Spleen (tissue), 11 donors: ENCODE measurements around the gene MYO5A. TPM values are rescaled to one million over a fixed set of nuclear protein-coding genes. Genes with fewer than 3 reads are reported as not detected.

Experiments used
- DNase-seq: peaks from one replicate; pipeline ENCODE4 v3.0.0-alpha.2; 2020
- H3K27ac ChIP-seq, 8 donors: fragments of 200-600 bp; sonication (generic) in 7 of 8; 1 replicate in 4 of 8; 2 replicates in 4 of 8; pipeline versions ENCODE4 v1.5.0 to v1.8.0; 2016 to 2021; ENCODE audit warnings: inconsistent platforms in 4 of 8, mild to moderate bottlenecking in 4 of 8, moderate library complexity in 1 of 8
- H3K27me3 ChIP-seq, 7 donors: fragments of 200-600 bp; sonication (generic) in 6 of 7; replicated peaks in 1 of 7; 1 replicate in 4 of 7; 2 replicates in 3 of 7; pipeline versions ENCODE4 v1.5.0 to v1.8.0; 2016 to 2021; ENCODE audit warnings: inconsistent platforms in 3 of 7, mild to moderate bottlenecking in 1 of 7
- H3K36me3 ChIP-seq, 6 donors: fragments of 200-600 bp; sonication (generic) in 5 of 6; 1 replicate in 4 of 6; 2 replicates in 2 of 6; pipeline versions ENCODE4 v1.5.0 to v1.8.0; 2016 to 2021; ENCODE audit warnings: inconsistent platforms in 2 of 6
- H3K4me1 ChIP-seq, 6 donors: fragments of 200-600 bp; sonication (generic) in 5 of 6; 1 replicate in 3 of 6; 2 replicates in 3 of 6; pipeline versions ENCODE4 v1.5.0 to v1.8.0; 2016 to 2021; ENCODE audit warnings: inconsistent platforms in 3 of 6
- H3K4me3 ChIP-seq, 8 donors: fragments of 200-600 bp; sonication (generic) in 7 of 8; 1 replicate in 4 of 8; 2 replicates in 4 of 8; pipeline versions ENCODE4 v1.5.0 to v1.8.0; 2016 to 2021; ENCODE audit warnings: inconsistent platforms in 4 of 8, mild to moderate bottlenecking in 4 of 8, moderate library complexity in 2 of 8
- H3K9me3 ChIP-seq, 8 donors: fragments of 200-600 bp; sonication (generic) in 7 of 8; 1 replicate in 4 of 8; 2 replicates in 4 of 8; pipeline versions ENCODE4 v1.5.0 to v1.8.0; 2016 to 2021; ENCODE audit warnings: inconsistent platforms in 4 of 8
- CTCF ChIP-seq, 11 experiments: fragments of 200-600 bp in 7 of 11; fragments of 450-650 bp in 4 of 11; sonication (generic) in 4 of 11; IDR thresholded peaks in 8 of 11; conservative IDR thresholded peaks in 3 of 11; 1 replicate in 7 of 11; 2 replicates in 4 of 11; pipeline versions ENCODE4 v1.4.0 to v1.8.0; 2016 to 2021; ENCODE audit warnings: antibody characterized with exemption in 11 of 11, inconsistent platforms in 4 of 11, mild to moderate bottlenecking in 1 of 11
- POLR2A ChIP-seq, 3 donors: fragments of 450-650 bp; IDR thresholded peaks; one replicate each; pipeline ENCODE4 v1.5.1; 2017; ENCODE audit warnings: antibody characterized with exemption in 3 of 3, mild to moderate bottlenecking in 1 of 3
- POLR2AphosphoS5 ChIP-seq, 3 donors: sonication (generic); formaldehyde crosslinking; IDR thresholded peaks; one replicate each; pipeline ENCODE4 v1.5.1; 2017; ENCODE audit warnings: antibody characterized with exemption in 3 of 3
- WGBS, 5 donors: extraction: QIAGEN DNeasy Blood & Tissue Kit in 3 of 5; methylation state at CpG; one replicate each; pipeline versions ENCODE4 v1.1.5 to v1.1.7; 2013 to 2018; 5-methylcytosine and 5-hydroxymethylcytosine counted together
- intact Hi-C: fragments of 100-400 bp; cut with DNase I; formaldehyde crosslinking; loops from one replicate; pipeline ENCODE4 v1.15.0; 2023; ENCODE audit warnings: low total_unique reads
- polyA plus RNA-seq, 3 donors: library from polyadenylated mRNA; stranded (reverse); fragments of 200-250 nt; gene quantifications; one replicate each; pipeline ENCODE4 v1.2.1, GENCODE V29; 2013
- total RNA-seq, 7 donors: library from RNA; depleted of rRNA in 3 of 7; stranded (reverse); fragments of >200 nt in 3 of 7; fragmentation: NEBNext Ultra II Directional in 4 of 7; extraction: Animal tissue kit (Norgen Biotek cat#: 25700) in 4 of 7; gene quantifications; one replicate each; pipeline versions ENCODE4 v1.1.0 to v1.2.1, GENCODE V29; 2016 to 2021
- donor health status: healthy with polysubstance abuse.
- donor health status: DM: no; HTN: no; CAD: no; lungs with moderate emphysema.
- donor health status: DM: no; HTN: no; CAD: no.
- donor health status: Bipolar disorder and iron deficiency.
- donor health status: healthy.
- donor health status: DM: no; HTN: no; CAD: no.
- donor health status: DM: yes; HTN: yes; CAD: no.

MYO5A gene
- total and polyA plus RNA-seq, 10 donors, result 4.7 to 48.3 (median 35.4) TPM

- no peaks in the 10 kb centered on the region for H3K36me3 ChIP-seq
- peaks cover 0 to 75% (median 12%) of the 10 kb centered on the region in 6 donors for H3K4me1 ChIP-seq
- H3K9me3 ChIP-seq, result no peaks in the 10 kb centered on the region
- H3K4me3 ChIP-seq, result no peak overlapping the region
- WGBS, 5 donors, result 75 to 87% (median 79%) methylated on average over 3 of the region's 3 CpGs
- TF ChIP-seq POLR2AphosphoS5 (IDR thresholded peaks at IDR 0.05) (no peak), POLR2A (IDR thresholded peaks at IDR 0.05) (no peak), CTCF (IDR thresholded peaks at IDR 0.05 in 8 of 11, conservative IDR thresholded peaks at IDR 0.05 in 3 of 11) (no peak)
- H3K27me3 ChIP-seq, result no peaks in the 10 kb centered on the region
- intact Hi-C loops, result no loop called here
- H3K27ac ChIP-seq, result no peak overlapping the region
- DNase-seq, result no peak
Measured at GRCh38 chr15:52509500-52510245, 19.0 kb downstream of the MYO5A start.

- no peaks in the 10 kb centered on the region for H3K27me3 ChIP-seq
- H3K4me3 ChIP-seq, result no peak overlapping the region
- TF ChIP-seq POLR2A (IDR thresholded peaks at IDR 0.05) (no peak), POLR2AphosphoS5 (IDR thresholded peaks at IDR 0.05) (no peak)
- peaks cover 6 to 87% (median 30%) of the 10 kb centered on the region in 6 donors for H3K4me1 ChIP-seq
- intact Hi-C loops, result no loop called here
- 74 to 81% (median 76%) methylated on average over 6 of the region's 6 CpGs for WGBS, 5 donors
- no peaks in the 10 kb centered on the region for H3K9me3 ChIP-seq
- H3K36me3 ChIP-seq, result no peaks in the 10 kb centered on the region
- DNase-seq, result no peak
- H3K27ac ChIP-seq, result no peak overlapping the region
Measured at GRCh38 chr15:52506549-52506948, 22.1 kb downstream of the MYO5A start.

GRCh38 chr15:52505151-52505550 lies 23.5 kb downstream of the MYO5A start:
- no peak overlapping the region for H3K4me3 ChIP-seq
- H3K9me3 ChIP-seq, result no peaks in the 10 kb centered on the region
- TF ChIP-seq POLR2AphosphoS5 (IDR thresholded peaks at IDR 0.05) (no peak), POLR2A (IDR thresholded peaks at IDR 0.05) (no peak), CTCF (IDR thresholded peaks at IDR 0.05 in 8 of 11, conservative IDR thresholded peaks at IDR 0.05 in 3 of 11) (no peak)
- H3K27me3 ChIP-seq, result no peaks in the 10 kb centered on the region
- H3K27ac ChIP-seq, result no peak overlapping the region
- DNase-seq, result no peak
- no peaks in the 10 kb centered on the region for H3K36me3 ChIP-seq
- 75 to 93% (median 85%) methylated on average over 6 of the region's 6 CpGs for WGBS, 5 donors
- peaks cover 6 to 73% (median 30%) of the 10 kb centered on the region in 6 donors for H3K4me1 ChIP-seq
- intact Hi-C loops, result no loop called here

GRCh38 chr15:52503788-52504496 lies 24.7 kb downstream of the MYO5A start:
- intact Hi-C loops, result no loop called here
- peaks cover 6 to 72% (median 28%) of the 10 kb centered on the region in 6 donors for H3K4me1 ChIP-seq
- H3K36me3 ChIP-seq, result no peaks in the 10 kb centered on the region
- H3K4me3 ChIP-seq, result no peak overlapping the region
- DNase-seq, result no peak
- H3K27ac ChIP-seq, result peak overlapping the region in 6 of 8 donors; percentile 30 to 70 (median 46)
- H3K9me3 ChIP-seq, result no peaks in the 10 kb centered on the region
- no peak for TF ChIP-seq POLR2AphosphoS5 (IDR thresholded peaks at IDR 0.05)
- no peak for TF ChIP-seq POLR2A (IDR thresholded peaks at IDR 0.05)
- no peak for TF ChIP-seq CTCF (IDR thresholded peaks at IDR 0.05 in 8 of 11, conservative IDR thresholded peaks at IDR 0.05 in 3 of 11)
- 57 to 71% (median 64%) methylated on average over 5 of the region's 5 CpGs for WGBS, 5 donors
- H3K27me3 ChIP-seq, result no peaks in the 10 kb centered on the region
